ENCODE results near the gene CCDC192.
"Not testable (repeated sequence)": the region's sequence is repeated elsewhere in the genome, so short reads cannot be mapped to it uniquely, and the experiment has no call there.

The CCDC192 gene

GRCh38 chr5:127702926-127703561 is at the start of gene CCDC192:
Gene CCDC192 (plus strand): TSS chr5:127703391. CDS start chr5:127703446, 55 bp downstream.
- DNase-seq (ENCODE audit: insufficient read length, low spot score), result no peak
- no peak for FAIRE-seq

GRCh38 chr5:127656825-127657224 is 46.4 kb upstream of the CCDC192 start:
- FAIRE-seq, result peak; percentile 74

GRCh38 chr5:127660047-127660733 is 43.0 kb upstream of the CCDC192 start:
- no peak for FAIRE-seq
- no peak for DNase-seq (ENCODE audit: insufficient read length, low spot score)

More at GRCh38 chr5:127656825-127657224, 46.4 kb upstream of the CCDC192 start:
- no peak for DNase-seq (ENCODE audit: insufficient read length, low spot score)

- DNase-seq (ENCODE audit: insufficient read length, low spot score), result no peak
- no peak for FAIRE-seq
Measured at GRCh38 chr5:127664093-127664492, 39.1 kb upstream of the CCDC192 start.

- DNase-seq (ENCODE audit: insufficient read length, low spot score) (no peak), FAIRE-seq (no peak)
Measured at GRCh38 chr5:127665641-127666040, 37.5 kb upstream of the CCDC192 start.

- FAIRE-seq, result no peak
- no peak for DNase-seq (ENCODE audit: insufficient read length, low spot score)
Measured at GRCh38 chr5:127666043-127666716, 37.0 kb upstream of the CCDC192 start.

- FAIRE-seq, result no peak
Measured at GRCh38 chr5:127667926-127668325, 35.3 kb upstream of the CCDC192 start.

GRCh38 chr5:127671218-127671617 is 32.0 kb upstream of the CCDC192 start:
- FAIRE-seq, result no peak
- no peak for DNase-seq (ENCODE audit: insufficient read length, low spot score)

More at GRCh38 chr5:127667926-127668325, 35.3 kb upstream of the CCDC192 start:
- no peak for DNase-seq (ENCODE audit: insufficient read length, low spot score)

GRCh38 chr5:127673117-127673800 is 29.9 kb upstream of the CCDC192 start:
- no peak for FAIRE-seq
- no peak for DNase-seq (ENCODE audit: insufficient read length, low spot score)

GRCh38 chr5:127676951-127677350 is 26.2 kb upstream of the CCDC192 start:
- DNase-seq (ENCODE audit: insufficient read length, low spot score); FAIRE-seq: not testable (repeated sequence)

GRCh38 chr5:127679691-127680330 is 23.4 kb upstream of the CCDC192 start:
- FAIRE-seq; DNase-seq (ENCODE audit: insufficient read length, low spot score): not testable (repeated sequence)

GRCh38 chr5:127680595-127680994 is 22.6 kb upstream of the CCDC192 start:
- FAIRE-seq (no peak), DNase-seq (ENCODE audit: insufficient read length, low spot score) (no peak)

GRCh38 chr5:127683008-127683407 is 20.2 kb upstream of the CCDC192 start:
- no peak for FAIRE-seq
- no peak for DNase-seq (ENCODE audit: insufficient read length, low spot score)

GRCh38 chr5:127684726-127685467 is 18.3 kb upstream of the CCDC192 start:
- no peak for FAIRE-seq
- DNase-seq (ENCODE audit: insufficient read length, low spot score), result no peak

- FAIRE-seq (no peak), DNase-seq (ENCODE audit: insufficient read length, low spot score) (no peak)
Measured at GRCh38 chr5:127685662-127686061, 17.5 kb upstream of the CCDC192 start.

- FAIRE-seq (no peak), DNase-seq (ENCODE audit: insufficient read length, low spot score) (no peak)
Measured at GRCh38 chr5:127686424-127686823, 16.8 kb upstream of the CCDC192 start.

GRCh38 chr5:127694518-127695171 is 8.5 kb upstream of the CCDC192 start:
- no peak for FAIRE-seq
- DNase-seq (ENCODE audit: insufficient read length, low spot score), result no peak

- no peak for FAIRE-seq
- no peak for DNase-seq (ENCODE audit: insufficient read length, low spot score)
Measured at GRCh38 chr5:127695346-127695745, 7.8 kb upstream of the CCDC192 start.

- FAIRE-seq, result no peak
- no peak for DNase-seq (ENCODE audit: insufficient read length, low spot score)
Measured at GRCh38 chr5:127696683-127697082, 6.5 kb upstream of the CCDC192 start.
